ENCODE measurements around the gene YWHAQ.
"Not testable (repeated sequence)": the region's sequence is repeated elsewhere in the genome, so short reads cannot be mapped to it uniquely, and the experiment has no call there.

The YWHAQ gene

GRCh38 chr2:9552219-9553178 lies 78.3 kb downstream of the YWHAQ start:
- DNase-seq (ENCODE audit: low read depth): peak; percentile 50

GRCh38 chr2:9550859-9551391 lies 79.9 kb downstream of the YWHAQ start:
- not testable (repeated sequence) for DNase-seq (ENCODE audit: low read depth)

DNA sequence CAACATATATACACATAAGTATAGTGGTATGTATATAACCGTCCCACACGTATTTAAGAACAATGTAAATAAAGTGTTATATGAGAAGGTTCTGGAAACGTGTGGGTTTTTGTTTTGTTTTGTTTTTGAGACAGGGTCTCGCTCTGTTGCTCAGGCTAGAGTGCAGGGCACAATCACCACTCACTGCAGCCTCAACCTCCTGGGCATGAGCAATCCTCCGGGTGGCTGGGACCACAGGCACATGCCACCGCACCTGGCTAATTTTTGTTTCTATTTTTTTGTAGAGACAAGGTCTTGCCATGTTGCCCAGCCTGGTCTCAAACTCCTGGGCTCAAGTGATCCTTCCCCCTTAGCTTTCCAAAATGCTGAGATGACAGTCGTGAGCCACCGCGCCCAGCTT lies 81.4 kb downstream of the YWHAQ start:
- DNase-seq (ENCODE audit: low read depth): no peak

- DNase-seq (ENCODE audit: low read depth): no peak
Observed at GRCh38 chr2:9548506-9548905, 82.3 kb downstream of the YWHAQ start.

DNA sequence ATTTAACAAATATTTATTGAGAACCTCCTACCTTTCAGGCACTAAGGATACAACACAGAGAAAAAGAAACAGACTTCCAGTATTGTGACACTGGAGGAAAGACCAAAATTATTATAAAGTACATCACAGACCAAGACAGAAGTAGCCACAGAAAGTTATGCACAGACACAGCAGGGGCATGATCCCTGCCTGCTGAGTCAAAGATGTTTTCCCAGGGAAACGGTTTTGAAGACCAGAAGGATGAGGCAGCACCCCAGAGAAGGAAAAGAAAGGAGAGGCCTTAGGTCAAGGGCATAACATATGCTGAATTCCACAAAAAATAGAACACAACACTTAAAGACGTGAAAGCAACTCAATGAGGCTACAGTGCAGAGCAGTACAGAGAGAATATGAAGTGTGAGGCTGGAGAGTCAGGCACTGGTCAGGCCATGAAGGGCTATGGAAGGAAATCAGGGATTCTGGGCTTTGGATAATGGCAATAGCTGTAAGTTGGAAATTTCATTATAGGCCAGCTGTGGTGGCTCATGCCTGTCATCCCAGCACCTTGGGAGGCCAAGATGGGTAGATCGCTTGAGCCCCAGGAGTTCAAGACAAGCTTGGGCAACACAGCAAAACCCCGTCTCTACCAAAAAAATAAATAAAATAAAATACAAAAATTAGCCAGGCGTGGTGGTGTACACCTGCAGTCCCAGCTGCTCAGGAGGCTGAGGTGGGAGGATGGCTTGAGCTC lies 83.4 kb downstream of the YWHAQ start:
- DNase-seq (ENCODE audit: low read depth): peak; percentile 52

DNA sequence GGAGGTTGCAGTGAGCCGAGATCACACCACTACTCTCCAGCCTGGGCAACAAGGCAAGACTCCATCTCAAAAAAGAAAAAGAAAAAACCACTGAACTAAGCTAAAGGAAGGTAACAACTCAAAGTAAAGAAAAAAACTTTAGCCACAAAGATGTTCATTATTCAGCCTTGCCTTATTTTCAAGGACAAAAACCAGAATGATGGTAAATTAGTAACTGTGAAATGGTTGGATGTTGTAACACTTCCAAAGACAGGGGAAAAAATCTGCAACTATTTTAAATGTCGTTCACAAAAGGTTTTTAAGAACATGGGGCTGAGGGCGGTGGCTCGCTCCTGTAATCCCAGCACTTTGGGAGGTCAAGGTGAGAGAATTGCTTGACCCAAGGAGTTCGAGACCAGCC lies 85.3 kb downstream of the YWHAQ start:
- no peak for DNase-seq (ENCODE audit: low read depth)

DNA sequence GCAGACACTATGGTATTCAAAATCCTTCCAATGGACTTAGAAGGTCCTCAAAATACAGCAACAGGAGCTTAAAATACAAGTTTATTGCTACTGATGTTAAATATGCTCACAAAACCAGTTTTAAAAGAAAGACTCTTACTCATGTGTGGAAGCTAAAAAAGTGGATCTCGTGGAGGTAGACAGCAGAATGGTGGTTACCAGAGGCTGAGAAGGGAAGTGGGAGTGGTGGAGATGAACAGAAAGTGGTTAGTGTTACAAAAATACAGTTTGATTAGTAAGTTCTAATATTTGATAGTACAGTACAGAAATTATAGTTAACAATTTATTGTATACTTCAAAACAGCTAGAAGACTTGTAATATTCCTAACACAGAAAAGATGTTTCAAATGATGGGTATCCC lies 87.2 kb downstream of the YWHAQ start:
- no peak for DNase-seq (ENCODE audit: low read depth)

- no peak for DNase-seq (ENCODE audit: low read depth)
Observed at GRCh38 chr2:9539531-9539930, 91.3 kb downstream of the YWHAQ start.

DNA sequence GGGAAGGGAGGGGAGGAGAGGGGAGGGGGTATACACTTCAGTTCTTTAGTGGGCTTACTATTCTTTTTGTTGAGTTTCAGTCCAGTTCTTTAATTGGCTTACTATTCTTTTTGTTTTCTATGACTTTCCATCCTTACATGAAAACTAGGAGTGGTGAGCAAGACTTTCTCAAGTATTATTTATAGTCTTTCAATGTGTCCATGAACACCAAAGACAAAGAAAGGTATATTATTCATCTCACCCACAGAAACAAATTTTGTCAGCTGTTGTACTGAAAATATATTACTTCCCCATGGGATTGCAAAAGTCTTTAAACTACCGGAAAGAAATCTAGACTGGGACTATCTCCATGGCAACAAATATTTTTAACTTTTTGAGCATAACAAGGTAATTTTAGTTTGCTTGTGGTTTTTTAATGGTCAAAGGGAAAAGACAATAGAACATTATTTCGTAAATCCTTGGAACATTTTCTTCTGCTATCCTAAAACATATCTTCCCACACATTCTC lies 92.7 kb downstream of the YWHAQ start:
- DNase-seq (ENCODE audit: low read depth): peak; percentile 89

- no peak for DNase-seq (ENCODE audit: low read depth)
Observed at GRCh38 chr2:9536504-9536903, 94.3 kb downstream of the YWHAQ start.

DNA sequence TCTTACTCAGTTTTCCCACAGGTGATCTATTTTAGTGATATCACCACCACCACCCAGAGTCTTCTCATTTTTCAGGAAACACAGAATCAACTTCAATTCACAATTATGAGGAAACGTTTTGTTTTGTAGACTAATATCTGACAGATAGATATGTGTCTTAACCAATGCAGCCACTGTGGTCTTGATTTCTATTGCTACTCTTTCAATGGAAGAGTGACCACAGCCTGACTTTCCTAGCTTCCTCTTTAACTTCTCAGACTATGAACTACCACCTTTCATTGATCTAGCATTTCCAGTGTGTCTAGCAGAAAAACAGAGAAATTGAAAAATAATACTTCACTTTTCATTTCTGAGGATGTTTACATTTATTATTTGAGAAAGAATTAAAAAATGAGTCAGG lies 95.6 kb downstream of the YWHAQ start:
- DNase-seq (ENCODE audit: low read depth): no peak

Data from GM04504 (cell line).